Femur (tissue), 1 donor: ENCODE measurements around the gene RPA1.
A peak's percentile ranks its signal among the peaks of the same experiment; 100 is the strongest.

Experiments used
- DNase-seq: peaks from one replicate; pipeline ENCODE4 v3.0.0-alpha.2; 2017

The RPA1 gene

GRCh38 chr17:1912146-1912545, 82.3 kb downstream of the RPA1 start:
- DNase-seq, result no peak

GRCh38 chr17:1913702-1914101, 83.9 kb downstream of the RPA1 start:
- no peak for DNase-seq

GRCh38 chr17:1914661-1915083, 84.9 kb downstream of the RPA1 start:
- no peak for DNase-seq

GRCh38 chr17:1915889-1916288, 86.1 kb downstream of the RPA1 start:
- DNase-seq, result no peak

- DNase-seq, result no peak
These were observed 86.5 kb downstream of the RPA1 start for GRCh38 chr17:1916316-1916715.

- no peak for DNase-seq
These were observed 87.3 kb downstream of the RPA1 start for GRCh38 chr17:1916963-1917715.

- no peak for DNase-seq
These were observed 88.7 kb downstream of the RPA1 start for GRCh38 chr17:1918346-1919162.

GRCh38 chr17:1919201-1919600, 89.4 kb downstream of the RPA1 start:
- no peak for DNase-seq

GRCh38 chr17:1920948-1921351, 91.1 kb downstream of the RPA1 start:
- DNase-seq, result no peak

- peak; percentile 41 for DNase-seq
These were observed 99.2 kb downstream of the RPA1 start for GRCh38 chr17:1928976-1929375.

GRCh38 chr17:1930337-1930645, 100.5 kb downstream of the RPA1 start:
- DNase-seq, result no peak

- DNase-seq, result peak; percentile 79
These were observed 102.2 kb downstream of the RPA1 start for GRCh38 chr17:1931844-1932579.

GRCh38 chr17:1933875-1934715, 104.3 kb downstream of the RPA1 start:
- no peak for DNase-seq

- DNase-seq, result no peak
These were observed 105.1 kb downstream of the RPA1 start for GRCh38 chr17:1934901-1935300.

- DNase-seq, result no peak
These were observed 107.0 kb downstream of the RPA1 start for GRCh38 chr17:1936766-1937165.

- no peak for DNase-seq
These were observed 107.7 kb downstream of the RPA1 start for GRCh38 chr17:1937461-1937860.

- DNase-seq, result peak; percentile 77
These were observed 110.4 kb downstream of the RPA1 start for GRCh38 chr17:1939981-1940809.

GRCh38 chr17:1940810-1941185, 111.0 kb downstream of the RPA1 start:
- DNase-seq, result no peak

GRCh38 chr17:1941272-1942065, 111.7 kb downstream of the RPA1 start:
- DNase-seq, result no peak

- DNase-seq, result no peak
These were observed 112.2 kb downstream of the RPA1 start for GRCh38 chr17:1942066-1942365.
